AG09309 (cell line): ENCODE measurements around the gene AIM2.

ENCODE experiments used
- DNase-seq: peaks from one replicate; pipeline ENCODE4 v3.0.0-alpha.2; 2010; ENCODE audit warnings: low read depth
- H3K4me3 ChIP-seq: 2 replicates; pipeline ENCODE4 v1.5.1; 2011; ENCODE audit warnings: mild to moderate bottlenecking, low read depth, low read length, moderate library complexity; ENCODE audit not compliant: control insufficient read depth
- TF ChIP-seq, protein P1 (sequence below): IDR thresholded peaks from 2 replicates; pipeline ENCODE4 v1.5.1; 2011; ENCODE audit warnings: mild to moderate bottlenecking, low read depth, low read length, inconsistent platforms; ENCODE audit not compliant: insufficient read depth, control insufficient read depth; ENCODE audit errors: missing control alignments

The AIM2 gene

DNA sequence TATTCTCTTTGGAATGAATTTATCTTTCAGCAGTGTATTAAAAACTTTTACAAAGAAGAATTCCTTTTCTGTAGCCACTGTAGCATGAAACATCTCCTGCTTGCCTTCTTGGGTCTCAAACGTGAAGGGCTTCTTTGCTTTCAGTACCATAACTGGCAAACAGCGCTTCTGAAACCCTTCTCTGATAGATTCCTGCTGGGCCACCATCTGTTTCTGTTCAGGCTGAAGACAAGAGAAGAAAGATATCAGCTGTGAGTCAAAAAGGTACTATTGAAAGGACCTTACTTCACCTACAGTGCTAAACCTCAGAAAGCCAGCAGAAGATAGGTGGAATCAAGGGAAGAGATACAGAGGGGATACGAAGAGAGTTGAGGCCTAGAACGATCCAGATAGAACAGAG, 10.5 kb downstream of the AIM2 start:
- TF ChIP-seq, protein P1, sequence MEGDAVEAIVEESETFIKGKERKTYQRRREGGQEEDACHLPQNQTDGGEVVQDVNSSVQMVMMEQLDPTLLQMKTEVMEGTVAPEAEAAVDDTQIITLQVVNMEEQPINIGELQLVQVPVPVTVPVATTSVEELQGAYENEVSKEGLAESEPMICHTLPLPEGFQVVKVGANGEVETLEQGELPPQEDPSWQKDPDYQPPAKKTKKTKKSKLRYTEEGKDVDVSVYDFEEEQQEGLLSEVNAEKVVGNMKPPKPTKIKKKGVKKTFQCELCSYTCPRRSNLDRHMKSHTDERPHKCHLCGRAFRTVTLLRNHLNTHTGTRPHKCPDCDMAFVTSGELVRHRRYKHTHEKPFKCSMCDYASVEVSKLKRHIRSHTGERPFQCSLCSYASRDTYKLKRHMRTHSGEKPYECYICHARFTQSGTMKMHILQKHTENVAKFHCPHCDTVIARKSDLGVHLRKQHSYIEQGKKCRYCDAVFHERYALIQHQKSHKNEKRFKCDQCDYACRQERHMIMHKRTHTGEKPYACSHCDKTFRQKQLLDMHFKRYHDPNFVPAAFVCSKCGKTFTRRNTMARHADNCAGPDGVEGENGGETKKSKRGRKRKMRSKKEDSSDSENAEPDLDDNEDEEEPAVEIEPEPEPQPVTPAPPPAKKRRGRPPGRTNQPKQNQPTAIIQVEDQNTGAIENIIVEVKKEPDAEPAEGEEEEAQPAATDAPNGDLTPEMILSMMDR: no peak
- H3K4me3 ChIP-seq: no peak overlapping the region
- no peak for DNase-seq

DNA sequence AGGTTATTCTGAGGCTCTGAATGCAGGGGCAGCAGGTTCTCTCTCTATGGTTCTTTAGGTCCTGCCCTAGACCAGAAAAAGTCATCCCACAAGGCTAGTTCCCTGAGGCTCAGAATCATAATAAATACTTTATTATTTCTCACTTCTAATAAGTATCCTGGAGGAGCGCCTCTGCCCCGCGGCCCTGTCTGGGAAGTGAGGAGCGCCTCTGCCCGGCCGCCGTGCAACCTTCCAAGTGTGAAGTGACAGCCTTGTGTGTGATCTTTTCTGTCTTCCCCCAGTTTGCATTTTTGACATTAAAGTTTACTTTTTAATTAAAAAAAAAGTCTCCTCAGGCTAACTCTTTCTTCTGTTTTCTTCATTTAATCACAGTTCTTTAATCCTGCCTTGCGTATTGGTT, 11.5 kb downstream of the AIM2 start:
- TF ChIP-seq, protein P1: no peak
- DNase-seq: no peak
- H3K4me3 ChIP-seq: no peak overlapping the region

DNA sequence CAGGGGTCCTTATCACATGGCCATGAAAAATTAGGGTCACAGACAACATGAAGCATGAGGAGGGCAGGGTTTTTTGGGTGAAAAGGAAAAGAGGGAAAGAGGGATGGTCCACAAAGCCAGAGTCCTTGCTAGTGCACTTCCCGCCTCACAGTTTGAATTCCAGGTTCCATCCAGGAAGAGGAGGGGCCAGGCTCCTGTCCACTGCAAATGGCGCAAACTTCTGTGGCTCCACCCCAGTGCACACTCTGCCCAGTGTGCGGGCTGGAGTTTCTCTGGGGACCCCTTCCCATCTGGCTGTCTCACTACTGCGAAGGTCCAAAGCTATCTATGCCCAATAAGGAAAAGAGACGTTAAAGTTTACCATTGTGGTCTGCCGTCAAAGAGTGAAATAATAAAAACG, 17.8 kb downstream of the AIM2 start:
- no peak overlapping the region for H3K4me3 ChIP-seq
- TF ChIP-seq, protein P1: no peak
- DNase-seq: no peak

DNA sequence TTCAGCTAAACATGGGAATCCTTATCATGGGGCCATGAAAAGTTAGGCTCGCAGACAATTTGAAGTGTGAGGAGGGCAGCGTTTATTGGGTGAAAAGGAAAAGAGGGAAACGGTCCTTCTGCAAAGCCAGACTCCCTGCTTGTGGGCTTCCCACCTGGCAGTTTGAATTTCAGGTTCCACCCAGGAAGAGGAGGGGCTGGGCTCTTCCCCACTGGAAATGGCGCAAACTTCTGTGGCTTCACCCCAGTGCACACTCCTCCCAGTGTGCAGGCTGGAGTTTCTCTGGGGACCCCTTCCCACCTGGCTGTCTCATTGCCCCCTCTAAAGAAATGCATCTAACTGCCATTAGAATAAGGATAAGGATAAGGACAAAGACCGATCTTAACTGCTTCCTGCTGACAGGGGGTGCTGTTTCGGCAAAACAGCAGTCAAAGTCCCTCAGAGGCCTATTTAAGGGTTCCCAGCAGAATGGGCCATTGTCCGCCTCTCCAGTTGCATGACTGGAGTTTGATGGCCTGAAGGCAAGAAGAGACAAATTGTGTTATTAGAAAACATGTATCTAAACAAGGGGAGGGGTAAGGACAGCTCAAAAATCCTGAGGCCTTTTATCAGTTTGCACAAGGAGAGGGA, 20.4 kb downstream of the AIM2 start:
- DNase-seq: no peak
- H3K4me3 ChIP-seq: no peak overlapping the region
- TF ChIP-seq, protein P1: no peak

DNA sequence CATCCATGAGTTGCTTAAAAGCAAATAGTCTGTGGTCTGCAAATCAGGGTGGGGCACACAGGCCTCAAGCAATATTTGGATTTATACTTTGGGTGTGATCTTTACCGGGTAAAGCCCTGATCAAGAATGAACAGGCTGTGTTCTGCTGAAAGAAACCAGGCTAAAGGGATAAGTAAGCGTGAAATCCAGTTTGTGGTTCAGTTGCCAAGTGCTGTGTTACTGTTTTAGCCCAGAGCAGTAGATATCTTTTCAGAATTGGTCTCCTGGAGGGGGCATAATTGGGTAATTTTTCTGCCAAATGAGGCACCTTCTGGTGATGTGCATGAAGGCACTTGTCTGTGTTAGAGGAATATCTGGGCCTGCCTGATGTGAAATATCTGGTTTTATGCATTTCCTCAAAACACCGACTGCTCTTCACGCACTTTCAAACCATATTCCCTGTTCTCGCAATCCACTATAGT, 21.4 kb downstream of the AIM2 start:
- TF ChIP-seq, protein P1: no peak
- H3K4me3 ChIP-seq: no peak overlapping the region
- no peak for DNase-seq

DNA sequence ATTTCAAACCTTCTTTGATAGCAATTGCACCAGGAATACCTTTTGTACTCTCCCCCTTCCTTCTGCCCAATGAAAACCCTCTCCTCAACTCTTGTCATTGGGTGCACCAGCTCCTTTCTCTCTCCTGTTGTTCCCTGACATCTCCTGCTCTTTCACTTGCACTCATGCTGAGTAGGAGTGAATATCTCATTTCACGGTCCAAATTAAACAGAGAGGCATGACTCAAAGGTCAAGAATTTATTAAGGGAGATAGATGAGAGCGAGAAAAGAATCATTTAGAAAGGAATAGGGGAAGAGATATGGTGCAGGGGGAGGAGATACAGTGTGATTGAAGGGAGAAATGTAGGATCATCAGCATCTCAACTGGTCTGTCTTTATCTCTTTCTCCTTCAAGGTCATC, 22.1 kb downstream of the AIM2 start:
- no peak for DNase-seq
- H3K4me3 ChIP-seq: no peak overlapping the region
- TF ChIP-seq, protein P1: no peak
